ENCODE measurements around the gene EIF6. TPM values are rescaled to one million over a fixed set of nuclear protein-coding genes. Genes with fewer than 3 reads are reported as not detected.

EIF6 gene
- total RNA-seq, 4 donors from 2014 or later, result 69.5 to 110 (median 86.8) TPM

DNA sequence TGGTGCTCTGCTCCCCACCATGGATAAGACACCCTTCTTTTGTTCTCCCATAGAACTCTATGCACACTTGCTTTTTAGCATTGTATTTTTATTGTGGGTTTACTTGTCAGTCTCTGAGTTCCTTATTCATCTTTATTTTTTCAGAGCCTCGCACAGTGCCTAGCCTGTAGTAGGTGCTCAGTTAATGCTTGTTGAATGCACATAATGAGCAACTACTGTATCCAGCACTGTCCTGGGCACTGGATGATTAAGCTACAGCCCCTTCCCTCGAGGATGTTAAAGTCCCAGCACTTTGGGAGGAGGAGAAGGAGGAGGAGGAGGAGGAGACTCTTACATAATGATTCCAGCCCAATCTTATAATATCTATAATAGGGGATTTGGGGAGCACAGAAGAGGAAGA, 41.3 kb downstream of the EIF6 start:
- TF ChIP-seq EP300 (IDR thresholded peaks at IDR 0.05) (no peak), POLR2A (IDR thresholded peaks at IDR 0.05) (no peak)
- TF ChIP-seq, protein P1, sequence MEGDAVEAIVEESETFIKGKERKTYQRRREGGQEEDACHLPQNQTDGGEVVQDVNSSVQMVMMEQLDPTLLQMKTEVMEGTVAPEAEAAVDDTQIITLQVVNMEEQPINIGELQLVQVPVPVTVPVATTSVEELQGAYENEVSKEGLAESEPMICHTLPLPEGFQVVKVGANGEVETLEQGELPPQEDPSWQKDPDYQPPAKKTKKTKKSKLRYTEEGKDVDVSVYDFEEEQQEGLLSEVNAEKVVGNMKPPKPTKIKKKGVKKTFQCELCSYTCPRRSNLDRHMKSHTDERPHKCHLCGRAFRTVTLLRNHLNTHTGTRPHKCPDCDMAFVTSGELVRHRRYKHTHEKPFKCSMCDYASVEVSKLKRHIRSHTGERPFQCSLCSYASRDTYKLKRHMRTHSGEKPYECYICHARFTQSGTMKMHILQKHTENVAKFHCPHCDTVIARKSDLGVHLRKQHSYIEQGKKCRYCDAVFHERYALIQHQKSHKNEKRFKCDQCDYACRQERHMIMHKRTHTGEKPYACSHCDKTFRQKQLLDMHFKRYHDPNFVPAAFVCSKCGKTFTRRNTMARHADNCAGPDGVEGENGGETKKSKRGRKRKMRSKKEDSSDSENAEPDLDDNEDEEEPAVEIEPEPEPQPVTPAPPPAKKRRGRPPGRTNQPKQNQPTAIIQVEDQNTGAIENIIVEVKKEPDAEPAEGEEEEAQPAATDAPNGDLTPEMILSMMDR (IDR thresholded peaks at IDR 0.05), result no peak
- no peaks in the 10 kb centered on the region for H3K27me3 ChIP-seq
- H3K36me3 ChIP-seq, result no peaks in the 10 kb centered on the region
- H3K27ac ChIP-seq, result no peak overlapping the region
- DNase-seq (ENCODE audit: low spot score in 2 of 2), result no peak
- no peak overlapping the region for H3K4me3 ChIP-seq
- WGBS, 2 donors, result 56 to 67% methylated on average over 2 of the region's 2 CpGs
- H3K9me3 ChIP-seq, result no peaks in the 10 kb centered on the region
- H3K4me1 ChIP-seq, result no peaks in the 10 kb centered on the region

DNA sequence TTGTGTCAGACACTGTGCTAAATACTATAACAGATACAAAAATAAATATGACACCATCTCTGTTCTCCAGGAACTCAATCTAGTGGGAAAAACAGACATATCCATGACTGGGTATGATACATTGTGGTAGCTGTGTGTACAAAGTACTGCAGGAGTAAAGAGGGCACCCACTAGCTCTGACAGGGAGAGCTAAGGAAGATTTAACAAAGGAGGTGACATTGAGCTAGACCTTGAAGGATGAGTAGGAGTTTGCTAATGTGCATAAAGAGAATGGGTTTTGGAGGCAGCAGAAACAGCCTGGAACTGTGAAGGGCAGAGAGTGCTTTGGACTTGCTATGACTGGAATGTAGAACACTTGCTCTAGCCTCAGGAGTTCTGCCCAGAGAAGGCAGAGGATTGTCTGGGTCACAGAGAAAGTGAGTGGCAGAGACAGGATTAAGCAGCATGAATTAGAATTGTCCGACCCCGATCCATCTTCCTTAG, 43.7 kb downstream of the EIF6 start:
- Histone ChIP-seq H3K27me3 (no peaks in the 10 kb centered on the region), H3K36me3 (peaks cover 0 to 17% (median 0%) of the 10 kb centered on the region in 3 donors), H3K4me1 (no peaks in the 10 kb centered on the region), H3K4me3 (no peak overlapping the region), H3K27ac (no peak overlapping the region), H3K9me3 (no peaks in the 10 kb centered on the region)
- no peak for TF ChIP-seq EP300 (IDR thresholded peaks at IDR 0.05)
- TF ChIP-seq, protein P1 (IDR thresholded peaks at IDR 0.05), result no peak
- TF ChIP-seq POLR2A (IDR thresholded peaks at IDR 0.05), result no peak
- WGBS, 2 donors, result 84 to 88% methylated on average over 2 of the region's 2 CpGs
- no peak for DNase-seq (ENCODE audit: low spot score in 2 of 2)

DNA sequence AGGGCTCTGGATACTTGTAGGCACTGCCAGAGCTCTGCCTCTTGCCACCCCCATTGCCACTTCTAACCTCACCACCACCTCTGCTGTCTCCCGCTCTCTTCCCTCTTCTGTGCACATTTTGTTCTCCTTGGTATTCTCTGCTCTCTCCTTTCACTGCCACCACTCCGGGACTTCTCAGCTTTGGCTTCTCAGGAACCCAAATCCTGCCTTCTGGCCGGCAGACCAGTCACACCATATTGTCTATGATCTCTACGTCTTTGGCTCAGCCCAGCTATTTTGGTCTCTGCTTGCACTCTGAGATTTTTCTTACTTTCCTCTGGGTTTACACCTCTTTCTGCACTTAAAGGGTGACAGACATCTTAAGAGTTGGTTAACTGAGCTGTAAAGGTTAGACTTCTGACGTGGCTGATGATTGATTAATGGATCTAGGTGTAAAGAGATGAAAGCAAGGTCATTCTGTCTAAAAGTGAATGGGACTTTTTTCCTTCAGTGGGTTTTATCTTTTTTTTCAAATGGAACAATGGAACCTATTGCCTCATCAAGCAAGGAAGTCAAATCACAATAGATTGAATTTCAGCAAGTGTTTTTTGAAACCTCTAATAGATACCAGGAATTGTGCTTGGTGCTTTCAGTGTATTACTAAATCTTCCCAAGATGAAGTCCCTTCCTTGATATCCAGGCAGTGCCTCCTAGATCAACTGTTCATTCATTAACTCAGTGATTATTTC, 44.3 kb downstream of the EIF6 start:
- TF ChIP-seq EP300 (IDR thresholded peaks at IDR 0.05), result no peak
- no peak for TF ChIP-seq POLR2A (IDR thresholded peaks at IDR 0.05)
- TF ChIP-seq, protein P1 (IDR thresholded peaks at IDR 0.05), result no peak
- no peak for DNase-seq (ENCODE audit: low spot score in 2 of 2)
- Histone ChIP-seq H3K9me3 (no peaks in the 10 kb centered on the region), H3K36me3 (peaks cover 0 to 23% (median 0%) of the 10 kb centered on the region in 3 donors), H3K27ac (no peak overlapping the region), H3K4me1 (no peaks in the 10 kb centered on the region), H3K4me3 (no peak overlapping the region), H3K27me3 (no peaks in the 10 kb centered on the region)
- WGBS, 2 donors, result 65% methylated on average over 5 of the region's 5 CpGs

DNA sequence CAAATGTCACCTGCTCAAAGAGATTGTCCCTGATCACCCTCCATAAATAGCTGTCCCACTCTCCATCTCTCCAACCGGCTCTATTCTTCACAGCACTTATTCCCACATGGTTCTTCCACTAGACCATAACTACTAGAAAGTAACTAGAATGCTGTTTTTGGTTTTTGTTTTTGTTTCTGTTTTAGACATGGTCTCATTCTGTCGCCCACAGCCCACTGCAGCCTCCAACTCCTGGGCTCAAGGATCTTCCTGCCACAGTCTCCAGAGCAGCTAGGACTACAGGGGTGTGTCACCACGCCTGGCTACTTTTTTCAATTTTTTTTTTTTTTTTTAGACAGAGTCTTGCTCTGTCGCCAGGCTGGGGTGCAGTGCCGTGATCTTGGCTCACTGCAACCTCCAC, 45.8 kb downstream of the EIF6 start:
- DNase-seq (ENCODE audit: low spot score in 2 of 2), result no peak
- H3K4me3 ChIP-seq, result no peak overlapping the region
- H3K27me3 ChIP-seq, result no peaks in the 10 kb centered on the region
- TF ChIP-seq POLR2A (IDR thresholded peaks at IDR 0.05) (no peak), EP300 (IDR thresholded peaks at IDR 0.05) (no peak)
- TF ChIP-seq, protein P1 (IDR thresholded peaks at IDR 0.05), result no peak
- H3K27ac ChIP-seq, result no peak overlapping the region
- WGBS, 2 donors, result 85% methylated on average over 5 of the region's 5 CpGs
- peaks cover 0 to 31% (median 0%) of the 10 kb centered on the region in 3 donors for H3K36me3 ChIP-seq
- no peaks in the 10 kb centered on the region for H3K9me3 ChIP-seq
- H3K4me1 ChIP-seq, result no peaks in the 10 kb centered on the region

DNA sequence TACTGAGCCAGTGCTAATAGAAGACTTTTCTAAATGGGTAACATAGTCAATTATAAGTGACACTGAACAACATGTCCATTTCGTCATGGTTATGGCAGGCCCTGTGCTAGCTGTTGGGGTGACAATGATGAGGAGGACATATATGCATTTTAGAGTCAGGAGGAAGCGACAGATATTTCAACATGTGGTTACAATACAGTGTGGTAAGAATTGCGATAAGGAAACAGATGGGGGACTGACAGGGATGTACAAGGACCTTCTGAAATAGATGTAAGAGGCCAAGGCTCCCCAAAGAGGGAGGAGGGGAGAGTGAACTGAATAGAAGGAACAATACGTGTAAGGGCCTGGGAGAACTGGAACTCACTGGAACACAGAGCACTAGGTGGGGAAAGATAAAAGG, 46.4 kb downstream of the EIF6 start:
- Histone ChIP-seq H3K27ac (no peak overlapping the region), H3K27me3 (no peaks in the 10 kb centered on the region), H3K4me1 (no peaks in the 10 kb centered on the region), H3K9me3 (no peaks in the 10 kb centered on the region), H3K4me3 (no peak overlapping the region), H3K36me3 (peaks cover 0 to 31% (median 0%) of the 10 kb centered on the region in 3 donors)
- TF ChIP-seq POLR2A (IDR thresholded peaks at IDR 0.05) (no peak), EP300 (IDR thresholded peaks at IDR 0.05) (no peak)
- TF ChIP-seq, protein P1 (IDR thresholded peaks at IDR 0.05), result no peak
- WGBS, 2 donors, result 83 to 85% methylated on average over 4 of the region's 4 CpGs
- DNase-seq (ENCODE audit: low spot score in 2 of 2), result no peak

All from tibial nerve (tissue), 4 donors.